SK-N-SH treated with all-trans-retinoic acid at 6 μM for 48 hours (cell line): ENCODE measurements around the gene YPEL5.

Source experiments
- ATAC-seq: fragments of 200-7000 bp; cut with Tn5 transposase; 3 replicates; pipeline ENCODE4 v1.9.1; 2020; ENCODE audit warnings: mild to moderate bottlenecking, moderate library complexity
- BACH2 ChIP-seq: fragments of 250-450 bp; sonication (Bioruptor Pico); IDR thresholded peaks from 2 replicates; pipeline ENCODE4 v1.9.0; 2021; ENCODE audit warnings: mild to moderate bottlenecking, borderline replicate concordance
- CREB5 ChIP-seq: fragments of 250-450 bp; sonication (Bioruptor Pico); IDR thresholded peaks from 2 replicates; pipeline ENCODE4 v1.5.1; 2020; ENCODE audit warnings: low read depth, mild to moderate bottlenecking, moderate library complexity
- CSDC2 ChIP-seq: fragments of 250-450 bp; sonication (Bioruptor Pico); IDR thresholded peaks from 2 replicates; pipeline ENCODE4 v1.5.0; 2020; ENCODE audit warnings: mild to moderate bottlenecking, moderate library complexity
- CSRNP3 ChIP-seq: fragments of 250-450 bp; sonication (Bioruptor Pico); IDR thresholded peaks from 2 replicates; pipeline ENCODE4 v1.5.1; 2021; ENCODE audit warnings: mild to moderate bottlenecking, moderate library complexity
- ESRRG ChIP-seq: fragments of 250-450 bp; sonication (Bioruptor Pico); IDR thresholded peaks from 2 replicates; pipeline ENCODE4 v1.6.1; 2021; ENCODE audit warnings: mild to moderate bottlenecking
- GLIS3 ChIP-seq: fragments of 250-450 bp; sonication (Bioruptor Pico); IDR thresholded peaks from 2 replicates; pipeline ENCODE4 v1.5.0; 2020; ENCODE audit warnings: mild to moderate bottlenecking, moderate library complexity
- OSR1 ChIP-seq: fragments of 250-450 bp; sonication (Bioruptor Pico); IDR thresholded peaks from 2 replicates; pipeline ENCODE4 v1.8.0; 2022; ENCODE audit warnings: moderate library complexity, mild to moderate bottlenecking, inconsistent platforms
- PATZ1 ChIP-seq: fragments of 250-450 bp; sonication (Bioruptor Pico); IDR thresholded peaks from 2 replicates; pipeline ENCODE4 v1.8.0; 2020; ENCODE audit warnings: mild to moderate bottlenecking, moderate library complexity, borderline replicate concordance
- POU6F1 ChIP-seq: fragments of 250-450 bp; sonication (Bioruptor Pico); IDR thresholded peaks from 2 replicates; pipeline ENCODE4 v1.8.0; 2021; ENCODE audit warnings: low read depth, mild to moderate bottlenecking, moderate library complexity, borderline replicate concordance
- PPARA ChIP-seq: fragments of 250-450 bp; sonication (Bioruptor Pico); IDR thresholded peaks from 2 replicates; pipeline ENCODE4 v1.5.0; 2020; ENCODE audit warnings: mild to moderate bottlenecking, borderline replicate concordance
- RARB ChIP-seq: fragments of 250-450 bp; sonication (Bioruptor Pico); IDR thresholded peaks from 2 replicates; pipeline ENCODE4 v1.8.0; 2021; ENCODE audit warnings: mild to moderate bottlenecking, moderate library complexity
- SNAI2 ChIP-seq: fragments of 250-450 bp; sonication (Bioruptor Pico); IDR thresholded peaks from 2 replicates; pipeline ENCODE4 v1.5.0; 2020; ENCODE audit warnings: mild to moderate bottlenecking, moderate library complexity
- TCF4 ChIP-seq: fragments of 250-450 bp; sonication (Bioruptor Pico); IDR thresholded peaks from 2 replicates; pipeline ENCODE4 v1.8.0; 2021; ENCODE audit warnings: mild to moderate bottlenecking, moderate library complexity, borderline replicate concordance
- TOX ChIP-seq: fragments of 250-450 bp; sonication (Bioruptor Pico); IDR thresholded peaks from 2 replicates; pipeline ENCODE4 v1.8.0; 2021; ENCODE audit warnings: mild to moderate bottlenecking, moderate library complexity, borderline replicate concordance
- TSHZ2 ChIP-seq: fragments of 250-450 bp; sonication (Bioruptor Pico); IDR thresholded peaks from 2 replicates; pipeline ENCODE4 v1.5.0; 2020; ENCODE audit warnings: mild to moderate bottlenecking, moderate library complexity
- ZC3H10 ChIP-seq: fragments of 250-450 bp; sonication (Bioruptor Pico); IDR thresholded peaks from 2 replicates; pipeline ENCODE4 v1.5.1; 2021; ENCODE audit warnings: mild to moderate bottlenecking, moderate library complexity
- ZFP3 ChIP-seq: fragments of 250-450 bp; sonication (Bioruptor Pico); IDR thresholded peaks from 2 replicates; pipeline ENCODE4 v1.5.0; 2020; ENCODE audit warnings: mild to moderate bottlenecking, moderate library complexity
- ZFP30 ChIP-seq: fragments of 450-650 bp; formaldehyde crosslinking; IDR thresholded peaks from 2 replicates; pipeline ENCODE4 v1.5.0; 2022; ENCODE audit warnings: mild to moderate bottlenecking, moderate library complexity
- ZNF565 ChIP-seq: fragments of 450-650 bp; formaldehyde crosslinking; conservative IDR thresholded peaks from 2 replicates; pipeline ENCODE4 v1.5.0; 2020; ENCODE audit warnings: low read depth, mild to moderate bottlenecking, moderate library complexity
- ZNF70 ChIP-seq: fragments of 450-650 bp; formaldehyde crosslinking; IDR thresholded peaks from 2 replicates; pipeline ENCODE4 v1.5.0; 2020; ENCODE audit warnings: mild to moderate bottlenecking, moderate library complexity
- ZNF8 ChIP-seq: fragments of 450-650 bp; formaldehyde crosslinking; IDR thresholded peaks from 2 replicates; pipeline ENCODE4 v1.5.0; 2020; ENCODE audit warnings: mild to moderate bottlenecking, moderate library complexity

YPEL5 gene

GRCh38 chr2:30188292-30188691 lies 41.5 kb downstream of the YPEL5 start:
- TF ChIP-seq ZC3H10 (CRISPR knock-in tag) (no peak), ZNF70 (no peak), ZNF8 (CRISPR knock-in tag) (no peak), POU6F1 (CRISPR knock-in tag) (no peak), TSHZ2 (CRISPR knock-in tag) (no peak), CSRNP3 (CRISPR knock-in tag) (no peak), OSR1 (no peak), TCF4 (CRISPR knock-in tag) (no peak), ZFP30 (CRISPR knock-in tag) (no peak), CSDC2 (CRISPR knock-in tag) (no peak), PATZ1 (CRISPR knock-in tag) (no peak), TOX (CRISPR knock-in tag) (no peak), RARB (CRISPR knock-in tag) (no peak), BACH2 (CRISPR knock-in tag) (no peak), CREB5 (CRISPR knock-in tag) (no peak), GLIS3 (CRISPR knock-in tag) (no peak), ZNF565 (CRISPR knock-in tag) (no peak)
- no peak for ATAC-seq

- no peak for ATAC-seq
- no peak for TF ChIP-seq ZC3H10 (CRISPR knock-in tag)
- TF ChIP-seq CSDC2 (CRISPR knock-in tag): no peak
- no peak for TF ChIP-seq ESRRG (CRISPR knock-in tag)
- no peak for TF ChIP-seq OSR1
- no peak for TF ChIP-seq ZFP3 (CRISPR knock-in tag)
- no peak for TF ChIP-seq TSHZ2 (CRISPR knock-in tag)
- no peak for TF ChIP-seq CSRNP3 (CRISPR knock-in tag)
- no peak for TF ChIP-seq POU6F1 (CRISPR knock-in tag)
- TF ChIP-seq PPARA (CRISPR knock-in tag): no peak
- no peak for TF ChIP-seq SNAI2 (CRISPR knock-in tag)
- TF ChIP-seq RARB (CRISPR knock-in tag): no peak
Observed at GRCh38 chr2:30190637-30191036, 43.8 kb downstream of the YPEL5 start.
